ENCODE results near the gene TRIP12. TPM values are rescaled to one million over a fixed set of nuclear protein-coding genes. Genes with fewer than 3 reads are reported as not detected.
"Not testable (repeated sequence)": the region's sequence is repeated elsewhere in the genome, so short reads cannot be mapped to it uniquely, and the experiment has no call there.

The TRIP12 gene
- total RNA-seq, 4 donors from 2014 or later = 112 to 156 (median 129) TPM

DNA sequence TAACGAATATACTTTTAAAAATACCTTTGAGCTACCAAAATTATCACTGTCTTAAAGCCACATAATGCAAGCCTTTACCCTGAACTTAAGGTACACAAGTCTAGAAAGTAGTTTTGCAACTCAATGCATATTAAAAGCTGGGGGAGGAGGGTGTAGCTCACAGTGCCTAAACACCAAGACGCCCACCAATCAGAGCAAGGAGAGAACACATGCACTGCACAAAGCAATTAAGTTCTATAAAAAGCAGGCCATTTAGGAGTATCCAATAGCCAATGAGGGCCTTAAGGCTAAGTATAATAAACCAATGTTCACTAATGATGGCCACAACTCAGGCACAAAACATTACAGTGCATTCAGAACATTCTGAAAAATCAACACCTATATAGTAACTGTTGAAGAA, 16.2 kb downstream of the TRIP12 start:
- WGBS, 2 donors = 82 to 90% methylated on average over 2 of the region's 2 CpGs

GRCh38 chr2:229903037-229903436, 18.8 kb downstream of the TRIP12 start:
- TF ChIP-seq CTCF (IDR thresholded peaks at IDR 0.05) (no peak), POLR2A (IDR thresholded peaks at IDR 0.05) (no peak)
- no peak for DNase-seq (ENCODE audit: low spot score in 2 of 2)
- no peak overlapping the region for H3K4me3 ChIP-seq (ENCODE audit: low read depth, poor library complexity, severe bottlenecking)
- WGBS, 2 donors = 91 to 93% methylated on average over 3 of the region's 3 CpGs
- intact Hi-C loops (cut with DNase I; ENCODE audit: low total_unique reads) = no loop called here

More for the DNA sequence above, 16.2 kb downstream of the TRIP12 start:
- intact Hi-C loops (cut with DNase I; ENCODE audit: low total_unique reads) = no loop called here
- no peak for DNase-seq (ENCODE audit: low spot score in 2 of 2)
- TF ChIP-seq POLR2A (IDR thresholded peaks at IDR 0.05) = no peak
- no peak for TF ChIP-seq CTCF (IDR thresholded peaks at IDR 0.05)
- H3K4me3 ChIP-seq (ENCODE audit: low read depth, poor library complexity, severe bottlenecking) = no peak overlapping the region

DNA sequence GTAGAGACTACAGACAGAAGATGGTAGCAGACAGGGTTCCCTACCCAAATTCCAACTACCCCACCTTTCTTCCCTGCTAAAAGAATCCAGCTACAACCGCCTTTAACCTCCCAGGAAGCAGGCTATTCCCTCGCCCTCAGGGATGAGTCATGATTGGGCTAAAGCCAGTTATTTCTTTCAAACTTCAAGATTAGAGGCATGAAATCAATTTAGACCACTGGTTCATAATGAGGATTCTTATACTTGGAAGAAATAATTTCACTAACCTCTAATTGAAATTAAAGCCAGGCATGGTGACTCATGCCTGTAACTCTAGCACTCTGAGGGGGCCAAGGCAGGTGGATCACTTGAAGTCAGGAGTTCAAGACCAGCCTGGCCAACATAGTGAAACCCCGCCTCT, 20.0 kb downstream of the TRIP12 start:
- no peak overlapping the region for H3K4me3 ChIP-seq (ENCODE audit: low read depth, poor library complexity, severe bottlenecking)
- intact Hi-C loops (cut with DNase I; ENCODE audit: low total_unique reads) = no loop called here
- no peak for DNase-seq (ENCODE audit: low spot score in 2 of 2)
- WGBS, 2 donors = 38 to 44% methylated on average over 3 of the region's 3 CpGs
- TF ChIP-seq POLR2A (IDR thresholded peaks at IDR 0.05) (no peak), CTCF (IDR thresholded peaks at IDR 0.05) (no peak)

- WGBS, 2 donors = 86 to 95% methylated on average over 9 of the region's 9 CpGs
- DNase-seq (ENCODE audit: low spot score in 2 of 2); H3K4me3 ChIP-seq (ENCODE audit: low read depth, poor library complexity, severe bottlenecking); intact Hi-C loops (cut with DNase I; ENCODE audit: low total_unique reads): not testable (repeated sequence)
These were observed 21.3 kb downstream of the TRIP12 start for GRCh38 chr2:229900514-229900913.

- 89 to 91% methylated on average over 3 of the region's 3 CpGs for WGBS, 2 donors
- no peak for TF ChIP-seq CTCF (IDR thresholded peaks at IDR 0.05)
- no peak for DNase-seq (ENCODE audit: low spot score in 2 of 2)
- intact Hi-C loops (cut with DNase I; ENCODE audit: low total_unique reads) = no loop called here
- no peak overlapping the region for H3K4me3 ChIP-seq (ENCODE audit: low read depth, poor library complexity, severe bottlenecking)
These were observed 21.8 kb downstream of the TRIP12 start for GRCh38 chr2:229900012-229900411.

- 94 to 96% methylated on average over 3 of the region's 3 CpGs for WGBS, 2 donors
- no peak overlapping the region for H3K4me3 ChIP-seq (ENCODE audit: low read depth, poor library complexity, severe bottlenecking)
- intact Hi-C loops (cut with DNase I; ENCODE audit: low total_unique reads) = no loop called here
- TF ChIP-seq CTCF (IDR thresholded peaks at IDR 0.05) = no peak
- no peak for TF ChIP-seq POLR2A (IDR thresholded peaks at IDR 0.05)
- no peak for DNase-seq (ENCODE audit: low spot score in 2 of 2)
These were observed 22.2 kb downstream of the TRIP12 start for GRCh38 chr2:229899604-229900003.
